GM21529 (cell line): ENCODE data around the gene FAM53B.

ENCODE experiments used
- ATAC-seq: cut with Tn5 transposase; IDR thresholded peaks from one replicate; pipeline ENCODE4 v1.9.1; 2021; ENCODE audit not compliant: unreplicated experiment

Gene FAM53B

GRCh38 chr10:124730790-124731189 is 13.4 kb downstream of the FAM53B start:
- no peak for ATAC-seq

GRCh38 chr10:124728830-124729661 is 15.1 kb downstream of the FAM53B start:
- ATAC-seq, result no peak

GRCh38 chr10:124728071-124728829 is 15.9 kb downstream of the FAM53B start:
- ATAC-seq, result no peak

GRCh38 chr10:124727361-124727960 is 16.7 kb downstream of the FAM53B start:
- ATAC-seq, result no peak

- ATAC-seq, result no peak
Measured at GRCh38 chr10:124725791-124726190, 18.4 kb downstream of the FAM53B start.

GRCh38 chr10:124725171-124725631 is 19.0 kb downstream of the FAM53B start:
- ATAC-seq, result no peak

- no peak for ATAC-seq
Measured at GRCh38 chr10:124724279-124725027, 19.7 kb downstream of the FAM53B start.

- ATAC-seq, result no peak
Measured at GRCh38 chr10:124723826-124724225, 20.4 kb downstream of the FAM53B start.

GRCh38 chr10:124722798-124723783 is 21.1 kb downstream of the FAM53B start:
- peak; percentile 83 for ATAC-seq

- ATAC-seq, result no peak
Measured at GRCh38 chr10:124721330-124722045, 22.7 kb downstream of the FAM53B start.

- peak; percentile 39 for ATAC-seq
Measured at GRCh38 chr10:124719213-124719851, 24.8 kb downstream of the FAM53B start.

- ATAC-seq, result peak; percentile 61
Measured at GRCh38 chr10:124717911-124718741, 26.1 kb downstream of the FAM53B start.

GRCh38 chr10:124717041-124717757 is 27.0 kb downstream of the FAM53B start:
- no peak for ATAC-seq

- ATAC-seq, result no peak
Measured at GRCh38 chr10:124716369-124716768, 27.8 kb downstream of the FAM53B start.

GRCh38 chr10:124715439-124715838 is 28.7 kb downstream of the FAM53B start:
- no peak for ATAC-seq

GRCh38 chr10:124713679-124714255 is 30.4 kb downstream of the FAM53B start:
- ATAC-seq, result no peak
